HepG2 (cell line): ENCODE results near the gene MLN. TPM values are rescaled to one million over a fixed set of nuclear protein-coding genes. Genes with fewer than 3 reads are reported as not detected.

Experiments used
- ATF4 ChIP-seq, 2 experiments: fragments of 450-650 bp in 1 of 2; sonication (generic) in 1 of 2; formaldehyde crosslinking; IDR thresholded peaks; 2 replicates each; pipeline versions ENCODE4 v1.5.0 to v1.8.0; 2020 to 2022; ENCODE audit warnings: mild to moderate bottlenecking in 1 of 2, missing genetic modification reagents in 1 of 2
- CHD4 ChIP-seq: fragments of 200-600 bp; sonication (generic); IDR thresholded peaks from 2 replicates; pipeline ENCODE4 v1.7.0; 2017; ENCODE audit warnings: mild to moderate bottlenecking, low read length, borderline replicate concordance
- EED ChIP-seq: sonication (generic); formaldehyde crosslinking; IDR thresholded peaks from 2 replicates; pipeline ENCODE4 v1.5.0; 2020; ENCODE audit warnings: mild to moderate bottlenecking, missing genetic modification reagents
- ETV6 ChIP-seq: sonication (generic); formaldehyde crosslinking; conservative IDR thresholded peaks from 2 replicates; pipeline ENCODE4 v1.4.0; 2020; ENCODE audit warnings: missing genetic modification reagents
- FOXP4 ChIP-seq: sonication (generic); formaldehyde crosslinking; IDR thresholded peaks from 2 replicates; pipeline ENCODE4 v1.4.0; 2020; ENCODE audit warnings: missing genetic modification reagents
- HDAC2 ChIP-seq: sonication (generic); formaldehyde crosslinking; IDR thresholded peaks from 2 replicates; pipeline ENCODE4 v1.4.0; 2020; ENCODE audit warnings: missing genetic modification reagents
- JARID2 ChIP-seq: sonication (generic); formaldehyde crosslinking; IDR thresholded peaks from 2 replicates; pipeline ENCODE4 v1.8.1; 2023; ENCODE audit warnings: missing genetic modification reagents, inconsistent platforms; ENCODE audit not compliant: insufficient replicate concordance
- JUNB ChIP-seq: sonication (generic); formaldehyde crosslinking; IDR thresholded peaks from 2 replicates; pipeline ENCODE4 v1.8.0; 2022; ENCODE audit warnings: missing genetic modification reagents, mild to moderate bottlenecking, borderline replicate concordance
- KDM4B ChIP-seq: sonication (generic); formaldehyde crosslinking; IDR thresholded peaks from 2 replicates; pipeline ENCODE4 v1.4.0; 2020; ENCODE audit warnings: missing genetic modification reagents
- KDM6A ChIP-seq: IDR thresholded peaks from 2 replicates; pipeline ENCODE4 v1.6.1; 2016; ENCODE audit warnings: low read depth
- MBNL3 ChIP-seq: fragments of 250-450 bp; sonication (Bioruptor Pico); conservative IDR thresholded peaks from 2 replicates; pipeline ENCODE4 v1.8.0; 2022; ENCODE audit warnings: mild to moderate bottlenecking, inconsistent platforms
- MLLT10 ChIP-seq: sonication (generic); formaldehyde crosslinking; IDR thresholded peaks from 2 replicates; pipeline ENCODE4 v1.4.0; 2020; ENCODE audit warnings: missing genetic modification reagents
- MXD1 ChIP-seq: sonication (generic); formaldehyde crosslinking; IDR thresholded peaks from 2 replicates; pipeline ENCODE4 v1.4.0; 2020; ENCODE audit warnings: mild to moderate bottlenecking, missing genetic modification reagents
- NCOA1 ChIP-seq: sonication (generic); formaldehyde crosslinking; IDR thresholded peaks from 2 replicates; pipeline ENCODE4 v1.9.0; 2021; ENCODE audit warnings: missing genetic modification reagents
- NCOA5 ChIP-seq: sonication (generic); formaldehyde crosslinking; IDR thresholded peaks from 2 replicates; pipeline ENCODE4 v1.4.0; 2020; ENCODE audit warnings: missing genetic modification reagents
- NFE2L2 ChIP-seq: fragments of 150-350 bp; IDR thresholded peaks from 2 replicates; pipeline ENCODE4 v1.6.1; 2014; ENCODE audit warnings: low read length
- SMAD1 ChIP-seq: sonication (generic); formaldehyde crosslinking; IDR thresholded peaks from 2 replicates; pipeline ENCODE4 v1.4.0; 2020; ENCODE audit warnings: missing genetic modification reagents, low read depth, mild to moderate bottlenecking, borderline replicate concordance
- TMF1 ChIP-seq: sonication (generic); formaldehyde crosslinking; IDR thresholded peaks from 2 replicates; pipeline ENCODE4 v1.8.1; 2022; ENCODE audit warnings: low read depth, missing genetic modification reagents
- ZFP1 ChIP-seq: IDR thresholded peaks from 2 replicates; pipeline ENCODE4 v1.6.1; 2016
- ZNF3 ChIP-seq: IDR thresholded peaks from 2 replicates; pipeline ENCODE4 v1.7.0; 2017; ENCODE audit warnings: inconsistent platforms
- ZNF451 ChIP-seq: sonication (generic); formaldehyde crosslinking; IDR thresholded peaks from 2 replicates; pipeline ENCODE4 v1.5.0; 2020; ENCODE audit warnings: mild to moderate bottlenecking, missing genetic modification reagents
- ZNF687 ChIP-seq: sonication (generic); formaldehyde crosslinking; IDR thresholded peaks from 2 replicates; pipeline ENCODE4 v1.5.1; 2020; ENCODE audit warnings: mild to moderate bottlenecking, missing genetic modification reagents, moderate library complexity
- ZSCAN29 ChIP-seq: sonication (generic); formaldehyde crosslinking; conservative IDR thresholded peaks from 2 replicates; pipeline ENCODE4 v1.4.0; 2020; ENCODE audit warnings: mild to moderate bottlenecking, missing genetic modification reagents
- polyA plus RNA-seq, 8 experiments: library from polyadenylated mRNA; depleted of rRNA in 3 of 8; stranded (reverse) in 7 of 8; unstranded in 1 of 8; fragments of >200 nt; fragmentation: Illumina TruSeq in 4 of 8; extraction: Trizol in 4 of 8; gene quantifications; 2 replicates each; pipeline versions ENCODE4 v1.2.1 to v1.2.3, GENCODE V29; 2011 to 2016; ENCODE audit warnings: low read depth in 4 of 8, missing spikeins in 1 of 8, mixed read lengths in 1 of 8; ENCODE audit not compliant: insufficient read depth in 1 of 8
- total RNA-seq, 5 experiments: library from RNA; depleted of rRNA; stranded (reverse); fragments of >200 nt; fragmentation: Illumina TruSeq; extraction: Trizol; gene quantifications; 2 replicates each; pipeline ENCODE4 v1.2.3, GENCODE V29; 2016; ENCODE audit warnings: low read depth in 1 of 5

MLN gene
- total and polyA plus RNA-seq, 2 of the 13 experiments (the other 11 are each of a cell fraction or from before 2014, with no cell fraction given) = not detected

- TF ChIP-seq ZNF687 (CRISPR knock-in tag) (peak; percentile 74), ZNF3 (CRISPR knock-in tag) (0 out of 2 replicates have a peak, but pooled peaks have one; percentile 46), KDM4B (CRISPR knock-in tag) (0 out of 2 replicates have a peak, but pooled peaks have one; percentile 63), JUNB (CRISPR knock-in tag) (peak; percentile 96), ZNF451 (CRISPR knock-in tag) (0 out of 2 replicates have a peak, but pooled peaks have one; percentile 49), NCOA5 (CRISPR knock-in tag) (no peak), MBNL3 (no peak), TMF1 (0 out of 2 replicates have a peak, but pooled peaks have one; percentile 75), NFE2L2 (peak; percentile 100), JARID2 (peak; percentile 58), ATF4 (CRISPR knock-in tag; IDR thresholded peaks at IDR 0.05) (peak in 1 of 2 experiments; percentile 46; a peak in 1 of 4 replicates), ZFP1 (peak; percentile 2; the same call in 1 of the 2 replicates), NCOA1 (no peak), MXD1 (0 out of 2 replicates have a peak, but pooled peaks have one; percentile 18), SMAD1 (CRISPR knock-in tag) (0 out of 2 replicates have a peak, but pooled peaks have one; percentile 26), MLLT10 (no peak), EED (CRISPR knock-in tag) (peak; percentile 42; the same call in 1 of the 2 replicates), KDM6A (CRISPR knock-in tag) (peak; percentile 45; the same call in 1 of the 2 replicates), CHD4 (no peak), FOXP4 (CRISPR knock-in tag) (peak; percentile 74), ETV6 (0 out of 2 replicates have a peak, but pooled peaks have one; percentile 14), ZSCAN29 (CRISPR knock-in tag) (no peak), HDAC2 (CRISPR knock-in tag) (peak; percentile 84)
Observed at GRCh38 chr6:33840048-33840926, 36.5 kb upstream of the MLN start (continued).
